ENCODE measurements around the gene UBE3B. TPM values are rescaled to one million over a fixed set of nuclear protein-coding genes. Genes with fewer than 3 reads are reported as not detected.

UBE3B gene
- total RNA-seq, 1 donor from 2014 or later = 44.2 TPM

DNA sequence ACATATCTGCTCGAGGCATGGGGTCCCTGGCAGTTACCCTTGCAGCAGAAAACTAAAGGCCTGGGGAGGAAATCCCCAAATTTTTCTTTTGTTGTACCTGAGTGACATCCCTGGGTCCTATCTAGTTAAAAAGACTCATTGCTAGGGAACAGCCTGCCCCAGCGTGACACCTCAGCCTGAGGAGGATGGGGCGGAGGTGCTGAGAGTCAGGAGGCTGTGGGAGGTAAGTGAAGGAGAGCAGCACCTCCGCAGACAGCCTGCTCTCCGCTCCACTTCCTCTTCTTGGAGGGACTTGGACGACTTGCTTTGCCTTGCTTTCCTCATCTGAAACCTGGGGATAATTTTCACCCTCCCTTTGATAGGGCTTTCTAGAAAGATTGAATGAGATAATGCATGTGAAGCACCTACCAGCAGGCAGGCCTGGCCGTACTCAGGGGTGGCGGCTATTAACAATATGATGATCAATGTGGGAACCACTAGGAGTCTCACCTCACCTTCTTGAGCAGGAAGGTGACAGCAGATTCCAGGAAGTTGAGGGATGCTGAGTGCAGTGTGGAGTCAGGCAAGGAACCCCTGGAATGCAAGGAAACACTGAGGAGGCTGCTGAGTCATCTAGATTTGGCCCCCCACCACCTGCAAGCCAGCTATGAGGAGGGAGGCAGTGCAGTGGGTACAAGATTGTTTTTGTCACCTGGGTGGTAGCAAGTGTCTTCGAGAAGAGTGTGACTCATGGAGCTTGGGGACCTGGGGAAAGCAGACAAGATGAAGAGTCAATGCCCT lies 23.2 kb downstream of the UBE3B start:
- DNase-seq = no peak
- TF ChIP-seq, protein P1, sequence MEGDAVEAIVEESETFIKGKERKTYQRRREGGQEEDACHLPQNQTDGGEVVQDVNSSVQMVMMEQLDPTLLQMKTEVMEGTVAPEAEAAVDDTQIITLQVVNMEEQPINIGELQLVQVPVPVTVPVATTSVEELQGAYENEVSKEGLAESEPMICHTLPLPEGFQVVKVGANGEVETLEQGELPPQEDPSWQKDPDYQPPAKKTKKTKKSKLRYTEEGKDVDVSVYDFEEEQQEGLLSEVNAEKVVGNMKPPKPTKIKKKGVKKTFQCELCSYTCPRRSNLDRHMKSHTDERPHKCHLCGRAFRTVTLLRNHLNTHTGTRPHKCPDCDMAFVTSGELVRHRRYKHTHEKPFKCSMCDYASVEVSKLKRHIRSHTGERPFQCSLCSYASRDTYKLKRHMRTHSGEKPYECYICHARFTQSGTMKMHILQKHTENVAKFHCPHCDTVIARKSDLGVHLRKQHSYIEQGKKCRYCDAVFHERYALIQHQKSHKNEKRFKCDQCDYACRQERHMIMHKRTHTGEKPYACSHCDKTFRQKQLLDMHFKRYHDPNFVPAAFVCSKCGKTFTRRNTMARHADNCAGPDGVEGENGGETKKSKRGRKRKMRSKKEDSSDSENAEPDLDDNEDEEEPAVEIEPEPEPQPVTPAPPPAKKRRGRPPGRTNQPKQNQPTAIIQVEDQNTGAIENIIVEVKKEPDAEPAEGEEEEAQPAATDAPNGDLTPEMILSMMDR (IDR thresholded peaks at IDR 0.05; ENCODE audit: partially characterized antibody, unreplicated experiment) = no peak
- H3K27me3 Mint-ChIP-seq (ENCODE audit: unreplicated experiment) = peaks cover 4% of the 10 kb centered on the region
- H3K4me3 Mint-ChIP-seq (ENCODE audit: unreplicated experiment) = no peak overlapping the region
- no peaks in the 10 kb centered on the region for H3K9me3 Mint-ChIP-seq (ENCODE audit: unreplicated experiment)
- H3K4me1 Mint-ChIP-seq (ENCODE audit: low read depth, unreplicated experiment) = peaks cover 16% of the 10 kb centered on the region
- H3K27ac Mint-ChIP-seq (ENCODE audit: unreplicated experiment) = no peak overlapping the region
- H3K36me3 Mint-ChIP-seq (ENCODE audit: unreplicated experiment) = peaks cover 6% of the 10 kb centered on the region

DNA sequence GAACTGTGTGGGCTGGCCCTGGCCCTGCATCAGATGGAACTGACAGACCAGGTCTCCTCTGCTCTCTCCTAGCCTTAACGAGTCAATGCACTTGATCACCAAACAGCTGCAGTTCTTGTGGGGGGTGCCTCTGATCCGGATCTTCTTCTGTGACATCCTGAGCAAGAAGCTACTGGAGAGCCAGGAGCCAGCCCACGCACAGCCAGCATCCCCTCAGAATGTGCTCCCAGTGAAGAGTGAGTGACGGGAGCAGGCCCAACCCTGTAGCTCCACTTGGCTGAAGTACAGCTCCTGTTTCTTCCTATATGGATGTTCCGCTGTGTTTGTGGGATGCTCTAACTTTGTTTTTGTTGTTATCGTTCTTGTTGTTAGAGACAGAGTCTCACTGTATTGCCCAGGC lies 23.9 kb downstream of the UBE3B start:
- no peaks in the 10 kb centered on the region for H3K36me3 Mint-ChIP-seq (ENCODE audit: unreplicated experiment)
- H3K27me3 Mint-ChIP-seq (ENCODE audit: unreplicated experiment) = peaks cover 4% of the 10 kb centered on the region

DNA sequence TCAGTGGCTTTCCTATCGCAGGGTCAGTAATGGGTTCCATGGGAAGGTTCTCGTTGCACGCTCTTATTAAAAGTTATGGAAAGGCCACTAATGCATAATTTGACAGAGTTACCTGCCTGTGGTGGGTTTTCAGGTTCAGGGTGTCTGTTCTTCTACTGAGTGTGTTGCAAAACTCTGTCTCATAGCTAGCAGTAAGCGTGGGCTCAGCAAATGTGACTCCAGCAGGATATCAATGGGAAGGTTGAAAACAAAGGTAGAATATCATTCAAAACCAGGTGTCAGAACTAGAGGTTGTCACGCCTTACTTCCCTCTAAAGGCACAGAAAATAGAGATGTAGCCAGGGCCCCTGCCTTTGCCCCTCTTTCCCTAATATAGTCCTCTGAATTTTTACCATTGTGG lies 24.9 kb downstream of the UBE3B start:
- no peak overlapping the region for H3K27ac Mint-ChIP-seq (ENCODE audit: unreplicated experiment)
- no peak overlapping the region for H3K4me3 Mint-ChIP-seq (ENCODE audit: unreplicated experiment)
- peaks cover 16% of the 10 kb centered on the region for H3K4me1 Mint-ChIP-seq (ENCODE audit: low read depth, unreplicated experiment)
- H3K27me3 Mint-ChIP-seq (ENCODE audit: unreplicated experiment) = peaks cover 4% of the 10 kb centered on the region
- DNase-seq = no peak
- H3K9me3 Mint-ChIP-seq (ENCODE audit: unreplicated experiment) = no peaks in the 10 kb centered on the region
- H3K36me3 Mint-ChIP-seq (ENCODE audit: unreplicated experiment) = no peaks in the 10 kb centered on the region
- TF ChIP-seq, protein P1 (IDR thresholded peaks at IDR 0.05; ENCODE audit: partially characterized antibody, unreplicated experiment) = no peak

More for the DNA sequence above, 23.9 kb downstream of the UBE3B start:
- DNase-seq = no peak
- H3K4me3 Mint-ChIP-seq (ENCODE audit: unreplicated experiment) = no peak overlapping the region
- TF ChIP-seq, protein P1 (IDR thresholded peaks at IDR 0.05; ENCODE audit: partially characterized antibody, unreplicated experiment) = no peak
- no peak overlapping the region for H3K27ac Mint-ChIP-seq (ENCODE audit: unreplicated experiment)
- H3K4me1 Mint-ChIP-seq (ENCODE audit: low read depth, unreplicated experiment) = peaks cover 16% of the 10 kb centered on the region
- H3K9me3 Mint-ChIP-seq (ENCODE audit: unreplicated experiment) = no peaks in the 10 kb centered on the region

DNA sequence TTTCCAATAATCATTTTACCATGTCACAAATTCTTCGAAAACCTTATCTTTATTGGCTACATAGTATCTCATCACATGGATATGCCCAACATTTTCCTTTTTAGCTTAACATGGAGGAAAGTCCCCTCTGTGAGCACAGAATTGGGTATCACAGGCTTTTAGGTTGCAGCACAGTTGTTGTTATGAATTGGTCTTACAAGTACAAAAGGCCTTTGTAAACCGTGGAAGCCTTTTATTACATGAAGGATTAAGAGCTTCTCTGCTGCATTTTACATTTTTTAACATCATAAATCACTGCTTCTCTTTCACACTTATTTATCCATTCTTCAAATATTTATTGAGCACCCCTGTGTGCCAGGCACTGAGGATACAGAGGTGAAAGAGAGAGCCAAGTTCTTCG lies 26.2 kb downstream of the UBE3B start:
- Mint-ChIP-seq H3K4me1 (ENCODE audit: low read depth, unreplicated experiment) (peaks cover 16% of the 10 kb centered on the region), H3K4me3 (ENCODE audit: unreplicated experiment) (no peak overlapping the region), H3K27ac (ENCODE audit: unreplicated experiment) (no peak overlapping the region), H3K27me3 (ENCODE audit: unreplicated experiment) (peaks cover 4% of the 10 kb centered on the region), H3K36me3 (ENCODE audit: unreplicated experiment) (no peaks in the 10 kb centered on the region), H3K9me3 (ENCODE audit: unreplicated experiment) (no peaks in the 10 kb centered on the region)
- no peak for DNase-seq
- TF ChIP-seq, protein P1 (IDR thresholded peaks at IDR 0.05; ENCODE audit: partially characterized antibody, unreplicated experiment) = no peak

DNA sequence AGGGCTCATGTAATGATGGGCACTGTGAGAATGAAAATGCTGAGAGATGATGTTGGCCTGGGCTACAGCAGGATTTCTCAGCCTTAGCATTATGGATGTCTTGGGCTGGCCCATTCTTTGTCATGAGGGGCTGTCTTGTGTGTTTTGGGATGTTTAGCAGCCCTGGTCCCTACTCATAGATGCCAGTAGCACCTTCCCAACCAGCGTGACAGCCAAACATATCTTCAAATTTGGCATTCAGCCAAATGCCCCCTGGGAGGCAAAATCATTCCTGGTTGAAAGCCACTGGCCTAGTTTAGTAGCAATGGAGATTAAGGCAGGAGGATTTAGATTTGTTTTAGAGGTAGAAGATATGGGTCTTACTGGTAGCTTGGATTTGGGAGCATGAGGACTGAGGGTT lies 26.6 kb downstream of the UBE3B start:
- Mint-ChIP-seq H3K4me1 (ENCODE audit: low read depth, unreplicated experiment) (peaks cover 16% of the 10 kb centered on the region), H3K27me3 (ENCODE audit: unreplicated experiment) (peaks cover 4% of the 10 kb centered on the region), H3K4me3 (ENCODE audit: unreplicated experiment) (no peak overlapping the region), H3K9me3 (ENCODE audit: unreplicated experiment) (no peaks in the 10 kb centered on the region), H3K27ac (ENCODE audit: unreplicated experiment) (no peak overlapping the region), H3K36me3 (ENCODE audit: unreplicated experiment) (no peaks in the 10 kb centered on the region)
- no peak for DNase-seq
- TF ChIP-seq, protein P1 (IDR thresholded peaks at IDR 0.05; ENCODE audit: partially characterized antibody, unreplicated experiment) = no peak

Measured in glutamatergic neuron (in vitro differentiated cells).